GM18498 (cell line): Measurements from ENCODE around the gene TMEM63B.
A peak's percentile ranks its signal among the peaks of the same experiment; 100 is the strongest.

ENCODE experiments used
- ATAC-seq: cut with Tn5 transposase; IDR thresholded peaks from one replicate; pipeline ENCODE4 v1.9.1; 2021; ENCODE audit warnings: mild to moderate bottlenecking, moderate library complexity; ENCODE audit not compliant: unreplicated experiment

Gene TMEM63B

GRCh38 chr6:44116641-44117382, 10.5 kb upstream of the TMEM63B start:
- no peak for ATAC-seq

GRCh38 chr6:44117397-44118128, 9.8 kb upstream of the TMEM63B start:
- ATAC-seq = no peak

- no peak for ATAC-seq
Measured at GRCh38 chr6:44119704-44120262, 7.6 kb upstream of the TMEM63B start.

- ATAC-seq = no peak
Measured at GRCh38 chr6:44120692-44121443, 6.5 kb upstream of the TMEM63B start.

- no peak for ATAC-seq
Measured at GRCh38 chr6:44122801-44123200, 4.6 kb upstream of the TMEM63B start.

- ATAC-seq = no peak
Measured at GRCh38 chr6:44123544-44123943, 3.8 kb upstream of the TMEM63B start.

GRCh38 chr6:44126320-44127149, 819 bp upstream of the TMEM63B start:
- peak; percentile 50 for ATAC-seq

GRCh38 chr6:44128020-44128917, 915 bp downstream of the TMEM63B start:
- ATAC-seq = peak; percentile 23

- ATAC-seq = no peak
Measured at GRCh38 chr6:44129841-44130322, 2.5 kb downstream of the TMEM63B start.

GRCh38 chr6:44131892-44132291, 4.5 kb downstream of the TMEM63B start:
- no peak for ATAC-seq

- ATAC-seq = no peak
Measured at GRCh38 chr6:44132476-44132875, 5.1 kb downstream of the TMEM63B start.

GRCh38 chr6:44133003-44133931, 5.9 kb downstream of the TMEM63B start:
- ATAC-seq = no peak

- ATAC-seq = no peak
Measured at GRCh38 chr6:44133981-44134711, 6.8 kb downstream of the TMEM63B start.

GRCh38 chr6:44135173-44135758, 7.9 kb downstream of the TMEM63B start:
- no peak for ATAC-seq

- no peak for ATAC-seq
Measured at GRCh38 chr6:44135875-44136274, 8.5 kb downstream of the TMEM63B start.

GRCh38 chr6:44138717-44139350, 11.5 kb downstream of the TMEM63B start:
- no peak for ATAC-seq

- no peak for ATAC-seq
Measured at GRCh38 chr6:44139351-44139743, 12.0 kb downstream of the TMEM63B start.
